GM12878 (cell line): ENCODE results near the gene PML. TPM values are rescaled to one million over a fixed set of nuclear protein-coding genes. Genes with fewer than 3 reads are reported as not detected.

Experiments
- ATAC-seq: fragments of 200-7000 bp; cut with Tn5 transposase; 3 replicates; pipeline ENCODE4 v1.9.1; 2020; ENCODE audit warnings: mild to moderate bottlenecking, moderate library complexity
- BruUV-seq: library from RNA; stranded (reverse); fragments of 400-500 nt; replicated peaks from 2 replicates; lab custom pipeline; 2021; lab: Mats Ljungman, UMichigan
- CTCF ChIA-PET: fragments of 300-600 bp; sonication (Branson Sonifier 250); formaldehyde crosslinking; extraction: SDS; loops from one replicate; lab custom pipeline; 2021; ENCODE audit warnings: inconsistent platforms; lab: Yijun Ruan, JAX
- POLR2A ChIA-PET: fragments of 350-600 bp; formaldehyde crosslinking; extraction: SDS; loops from one replicate; lab custom pipeline; 2021; ENCODE audit warnings: inconsistent platforms; lab: Charles Lee
- RAD21 ChIA-PET: fragments of 300-600 bp; sonication (Branson Sonifier 250); formaldehyde crosslinking; loops from one replicate; lab custom pipeline; 2023; ENCODE audit warnings: antibody characterized with exemption; ENCODE audit not compliant: unreplicated experiment; lab: Charles Lee
- SMC1A ChIA-PET: fragments of 300-600 bp; sonication (Branson Sonifier 250); formaldehyde crosslinking; loops from one replicate; lab custom pipeline; 2023; ENCODE audit not compliant: unreplicated experiment, uncharacterized antibody; lab: Charles Lee
- DNase-seq: peaks from one replicate; pipeline ENCODE4 v3.0.0-alpha.2; 2011; ENCODE audit warnings: low read depth, low spot score
- FAIRE-seq: peaks from 3 replicates; lab custom pipeline; 2011; peaks lifted over from hg19 to GRCh38; lab: Jason Lieb, UNC
- H2AFZ ChIP-seq: 2 replicates; pipeline ENCODE4 v1.6.0; 2011; ENCODE audit warnings: low read depth, low read length, control low read depth; ENCODE audit not compliant: control insufficient read depth
- H3K27ac ChIP-seq: 2 replicates; pipeline ENCODE4 v1.5.1; 2011; ENCODE audit warnings: control low read depth; ENCODE audit not compliant: control insufficient read depth, insufficient read depth
- H3K27me3 ChIP-seq, 2 experiments: replicated peaks in 1 of 2; 2 replicates each; pipeline versions ENCODE4 v1.6.0 to v1.6.1; 2011; ENCODE audit warnings: low read length in 1 of 2; ENCODE audit not compliant: control insufficient read depth in 2 of 2, insufficient read depth in 2 of 2
- H3K36me3 ChIP-seq, 2 experiments: 2 replicates each; pipeline ENCODE4 v1.5.1; 2011; ENCODE audit warnings: low read length in 1 of 2; ENCODE audit not compliant: control insufficient read depth in 2 of 2, insufficient read depth in 2 of 2
- H3K4me1 ChIP-seq: 2 replicates; pipeline ENCODE4 v1.6.1; 2011; ENCODE audit warnings: mild to moderate bottlenecking, low read length, moderate library complexity, mixed read lengths; ENCODE audit not compliant: control insufficient read depth, insufficient read depth
- H3K4me2 ChIP-seq: 2 replicates; pipeline ENCODE4 v1.6.0; 2011; ENCODE audit warnings: control low read depth; ENCODE audit not compliant: control insufficient read depth, insufficient read depth
- H3K4me3 ChIP-seq: fragments of 200-600 bp; sonication (generic); 2 replicates; pipeline ENCODE4 v1.5.1; 2016
- H3K79me2 ChIP-seq: 2 replicates; pipeline ENCODE4 v1.6.0; 2011; ENCODE audit warnings: low read length; ENCODE audit not compliant: control insufficient read depth, insufficient read depth
- H3K9ac ChIP-seq: 2 replicates; pipeline ENCODE4 v1.8.0; 2011; ENCODE audit warnings: low read length, control low read depth, mixed read lengths; ENCODE audit not compliant: control insufficient read depth, insufficient read depth
- H3K9me3 ChIP-seq: replicated peaks from 3 replicates; pipeline ENCODE4 v1.5.1; 2011; ENCODE audit warnings: mild to moderate bottlenecking, low read length; ENCODE audit not compliant: control insufficient read depth, insufficient read depth
- H4K20me1 ChIP-seq: 2 replicates; pipeline ENCODE4 v1.6.0; 2011; ENCODE audit not compliant: control insufficient read depth, insufficient read depth
- BCL11A ChIP-seq: IDR thresholded peaks from 2 replicates; pipeline ENCODE4 v1.6.1; 2011; ENCODE audit warnings: low read depth, low read length
- BHLHE40 ChIP-seq, 2 experiments: fragments of 450-650 bp in 1 of 2; IDR thresholded peaks; 2 replicates each; pipeline ENCODE4 v1.6.1; 2011 to 2017; ENCODE audit warnings: low read depth in 2 of 2, borderline replicate concordance in 1 of 2, improper control_type of control experiment in 1 of 2, low read length in 1 of 2, mild to moderate bottlenecking in 1 of 2
- CTCF ChIP-seq, 3 experiments: IDR thresholded peaks in 2 of 3; conservative IDR thresholded peaks in 1 of 3; 2 replicates each; pipeline ENCODE4 v1.5.1; 2011; ENCODE audit warnings: low read depth in 3 of 3, low read length in 3 of 3, mild to moderate bottlenecking in 3 of 3, control low read depth in 2 of 3, moderate library complexity in 2 of 3, inconsistent platforms in 1 of 3, mixed read lengths in 1 of 3; ENCODE audit not compliant: control insufficient read depth in 2 of 3, insufficient read depth in 1 of 3; ENCODE audit errors: extremely low read depth in 1 of 3
- DPF2 ChIP-seq: fragments of 450-650 bp; IDR thresholded peaks from 2 replicates; pipeline ENCODE4 v1.6.1; 2017; ENCODE audit warnings: mild to moderate bottlenecking
- EED ChIP-seq: sonication (generic); IDR thresholded peaks from 2 replicates; pipeline ENCODE4 v1.6.1; 2016; ENCODE audit warnings: antibody characterized with exemption, low read depth
- FOXK2 ChIP-seq: fragments of 450-650 bp; IDR thresholded peaks from 2 replicates; pipeline ENCODE4 v1.6.1; 2017; ENCODE audit warnings: mild to moderate bottlenecking, moderate library complexity
- IKZF1 ChIP-seq: fragments of 450-650 bp; conservative IDR thresholded peaks from 2 replicates; pipeline ENCODE4 v1.6.1; 2017; ENCODE audit warnings: antibody characterized with exemption, mild to moderate bottlenecking
- IKZF2 ChIP-seq, 2 experiments: fragments of 450-650 bp; IDR thresholded peaks; 2 replicates each; pipeline ENCODE4 v1.6.1; 2017; ENCODE audit warnings: mild to moderate bottlenecking in 2 of 2, moderate library complexity in 2 of 2
- MTA2 ChIP-seq: fragments of 450-650 bp; IDR thresholded peaks from 2 replicates; pipeline ENCODE4 v1.6.1; 2016; ENCODE audit warnings: low read depth, mild to moderate bottlenecking, moderate library complexity
- MTA3 ChIP-seq: IDR thresholded peaks from 2 replicates; pipeline ENCODE4 v1.6.1; 2012; ENCODE audit warnings: low read length, inconsistent platforms, borderline replicate concordance
- NFYB ChIP-seq: IDR thresholded peaks from 2 replicates; pipeline ENCODE4 v1.6.1; 2011; ENCODE audit warnings: low read depth, mild to moderate bottlenecking, low read length, improper control_type of control experiment, moderate library complexity; ENCODE audit not compliant: insufficient read depth
- POLR2AphosphoS2 ChIP-seq: IDR thresholded peaks from 2 replicates; pipeline ENCODE4 v1.6.1; 2011; ENCODE audit warnings: low read depth, mild to moderate bottlenecking, low read length, improper control_type of control experiment, moderate library complexity
- POLR2AphosphoS5 ChIP-seq: IDR thresholded peaks from 2 replicates; pipeline ENCODE4 v1.6.1; 2011; ENCODE audit warnings: mild to moderate bottlenecking, low read length, inconsistent platforms
- RUNX3 ChIP-seq: IDR thresholded peaks from 2 replicates; pipeline ENCODE4 v1.6.1; 2012; ENCODE audit warnings: low read length, inconsistent platforms
- SREBF2 ChIP-seq: IDR thresholded peaks from 2 replicates; pipeline ENCODE4 v1.6.1; 2012; ENCODE audit warnings: mild to moderate bottlenecking, low read length
- TCF3 ChIP-seq: IDR thresholded peaks from 2 replicates; pipeline ENCODE4 v1.6.1; 2012; ENCODE audit warnings: low read depth, mild to moderate bottlenecking, low read length, borderline replicate concordance; ENCODE audit not compliant: insufficient read depth
- ZBED1 ChIP-seq: IDR thresholded peaks from 2 replicates; pipeline ENCODE4 v1.6.1; 2016; ENCODE audit warnings: borderline replicate concordance
- ZSCAN29 ChIP-seq: fragments of 450-650 bp; IDR thresholded peaks from 2 replicates; pipeline ENCODE4 v1.6.1; 2017; ENCODE audit warnings: mild to moderate bottlenecking, moderate library complexity
- WGBS: methylation state at CpG from one replicate; pipeline ENCODE4 v1.1.6; 2016; ENCODE audit warnings: low lambda C conversion rate; ENCODE audit not compliant: insufficient replicate concordance, insufficient coverage; ENCODE audit errors: missing lambda C conversion rate; 5-methylcytosine and 5-hydroxymethylcytosine counted together
- in situ Hi-C: fragments of 300-500 bp; cut with MboI; formaldehyde crosslinking; loops from 9 replicates; pipeline ENCODE4 v1.14.3; 2018; ENCODE audit warnings: mixed read lengths
- intact Hi-C: fragments of 100-400 bp; cut with micrococcal nuclease; formaldehyde crosslinking; loops from one replicate; pipeline ENCODE4 v1.14.2; 2022; ENCODE audit not compliant: unreplicated experiment
- polyA plus RNA-seq, 11 experiments: library from polyadenylated mRNA; depleted of rRNA in 4 of 11; unstranded in 6 of 11; stranded (reverse) in 5 of 11; fragments of >200 nt; fragmentation: Nextera tagmentation in 4 of 11; fragmentation: Illumina TruSeq in 1 of 11; extraction: Ambion mirVana in 4 of 11; extraction: Trizol in 1 of 11; gene quantifications; 1 replicate in 1 of 11; 2 replicates in 10 of 11; pipeline versions ENCODE4 v1.2.1 to v1.2.3, GENCODE V29; 2011 to 2016; ENCODE audit warnings: inconsistent platforms in 2 of 11, missing spikeins in 2 of 11, low read depth in 1 of 11
- total RNA-seq, 4 experiments: library from RNA; depleted of rRNA in 3 of 4; stranded (reverse); fragments of >200 nt in 3 of 4; fragmentation: Illumina TruSeq in 1 of 4; extraction: Trizol in 1 of 4; gene quantifications; 2 replicates each; pipeline versions ENCODE4 v1.2.1 to v1.2.3, GENCODE V29; 2013 to 2021

The PML gene
- total and polyA plus RNA-seq, 10 of the 15 experiments (the other 5 are each of a cell fraction or from before 2014, with no cell fraction given): 8.5 to 95.5 (median 30.8) TPM

GRCh38 chr15:73982222-73982962 is 12.1 kb upstream of the PML start (continued):
- TF ChIP-seq TCF3 (0 out of 2 replicates have a peak, but pooled peaks have one; percentile 16), BCL11A (peak; percentile 25; the same call in 1 of the 2 replicates), IKZF2 (IDR thresholded peaks at IDR 0.05) (peak in 1 of 2 experiments; percentile 24; a peak in 1 of 4 replicates), POLR2AphosphoS5 (peak; percentile 45; the same call in 1 of the 2 replicates), EED (peak; percentile 86), RUNX3 (peak; percentile 76), IKZF1 (0 out of 2 replicates have a peak, but pooled peaks have one; percentile 12)

GRCh38 chr15:73983211-73983727 is 11.2 kb upstream of the PML start:
- intact Hi-C loops: no loop called here
- in situ Hi-C loops: no loop called here
- ChIA-PET SMC1A (interaction anchor here (1.3 to 1.7 kb wide), 3 partner anchors 10 to 11 kb away, joined by 4 to 6 read pairs (median 5); partner anchors contain the start of gene PML), POLR2A (interaction anchor here (0.7 kb wide), 1 partner anchor 13 kb away, joined by 3 read pairs; no protein-coding TSS in a partner anchor), RAD21 (no interaction called here), CTCF (interaction anchor here (3.6 kb wide), 1 partner anchor 10 kb away, joined by 26 read pairs; no protein-coding TSS in a partner anchor)
- H3K36me3 ChIP-seq: no peaks in the 10 kb centered on the region; a peak in 1 of 4 replicates
- no peaks in the 10 kb centered on the region for H3K9me3 ChIP-seq
- H3K27ac ChIP-seq: peak overlapping the region; percentile 93
- H2AFZ ChIP-seq: no peak overlapping the region
- 85% methylated on average over 10 of the region's 10 CpGs for WGBS
- no peaks in the 10 kb centered on the region for H3K79me2 ChIP-seq
- FAIRE-seq: no peak
- TF ChIP-seq MTA2: no peak
- TF ChIP-seq ZSCAN29: no peak
- TF ChIP-seq MTA3: no peak
- TF ChIP-seq ZBED1: no peak
- TF ChIP-seq NFYB: no peak
- no peak for TF ChIP-seq FOXK2
- no peak for TF ChIP-seq SREBF2
- no peak for TF ChIP-seq BHLHE40 (IDR thresholded peaks at IDR 0.05; ENCODE audit: borderline replicate concordance in 1 of 2, low read depth in 2 of 2, low read length in 1 of 2)
- no peak for TF ChIP-seq DPF2
- TF ChIP-seq POLR2AphosphoS2: no peak
- no peak for TF ChIP-seq CTCF (IDR thresholded peaks at IDR 0.05 in 2 of 3, conservative IDR thresholded peaks at IDR 0.05 in 1 of 3; ENCODE audit: control insufficient read depth in 2 of 3, extremely low read depth in 1 of 3, insufficient read depth in 1 of 3, low read depth in 3 of 3, low read length in 3 of 3)
- H3K4me1 ChIP-seq: peaks cover 56% of the 10 kb centered on the region
- no peak for ATAC-seq
- H3K4me3 ChIP-seq: no peak overlapping the region
- H3K9ac ChIP-seq: no peak overlapping the region; the same call in 1 of the 2 replicates
- no peaks in the 10 kb centered on the region for H4K20me1 ChIP-seq
- H3K4me2 ChIP-seq: peak overlapping the region; percentile 87; the same call in 1 of the 2 replicates
- DNase-seq: no peak
- H3K27me3 ChIP-seq: no peaks in the 10 kb centered on the region
- no TSS peak for BruUV-seq
